Natural killer cell (primary cell): Measurements from ENCODE around the gene JSRP1. TPM values are rescaled to one million over a fixed set of nuclear protein-coding genes. Genes with fewer than 3 reads are reported as not detected.

Source experiments
- ATAC-seq, 3 donors: fragments of 150-1000 bp in 2 of 3; fragments of 200-7000 bp in 1 of 3; cut with Tn5 transposase; 1 replicate in 1 of 3; 2 replicates in 2 of 3; pipeline ENCODE4 v1.10.0; 2021; ENCODE audit warnings: mild to moderate bottlenecking in 2 of 3, moderate library complexity in 2 of 3
- DNase-seq, 2 donors: peaks; one replicate each; pipeline versions ENCODE4 v3.0.0 to v3.0.0-alpha.2; 2013 to 2021; ENCODE audit warnings: mixed read lengths in 1 of 2
- H3K27ac ChIP-seq: one replicate; pipeline ENCODE4 v1.5.1; 2013; ENCODE audit warnings: mild to moderate bottlenecking, low read length
- H3K27me3 ChIP-seq: one replicate; pipeline ENCODE4 v1.6.1; 2013; ENCODE audit warnings: low read length; ENCODE audit not compliant: control insufficient read depth, insufficient read depth
- H3K36me3 ChIP-seq: one replicate; pipeline ENCODE4 v1.6.1; 2013; ENCODE audit warnings: low read length; ENCODE audit not compliant: control insufficient read depth, insufficient read depth
- H3K4me1 ChIP-seq: one replicate; pipeline ENCODE4 v1.6.1; 2013; ENCODE audit warnings: low read length; ENCODE audit not compliant: control insufficient read depth, insufficient read depth
- H3K4me3 ChIP-seq: one replicate; pipeline ENCODE4 v1.5.1; 2013; ENCODE audit warnings: low read length
- H3K9me3 ChIP-seq: one replicate; pipeline ENCODE4 v1.6.1; 2013; ENCODE audit warnings: low read length; ENCODE audit not compliant: control insufficient read depth, insufficient read depth
- H3K27ac Mint-ChIP-seq, 2 donors: one replicate each; pipeline ENCODE4 v1.8.0; 2022; ENCODE audit warnings: mild to moderate bottlenecking in 2 of 2, mixed read lengths in 2 of 2, moderate library complexity in 1 of 2
- H3K27me3 Mint-ChIP-seq, 2 donors: one replicate each; pipeline ENCODE4 v1.8.0; 2022; ENCODE audit warnings: low read depth in 2 of 2, mixed read lengths in 2 of 2
- H3K36me3 Mint-ChIP-seq: one replicate; pipeline ENCODE4 v1.8.0; 2022; ENCODE audit warnings: mixed read lengths
- H3K4me1 Mint-ChIP-seq, 2 donors: one replicate each; pipeline ENCODE4 v1.8.0; 2022; ENCODE audit warnings: mixed read lengths in 2 of 2
- H3K4me3 Mint-ChIP-seq: one replicate; pipeline ENCODE4 v1.8.0; 2022; ENCODE audit warnings: mild to moderate bottlenecking, moderate library complexity, mixed read lengths
- H3K9me3 Mint-ChIP-seq, 2 donors: one replicate each; pipeline ENCODE4 v1.8.0; 2022; ENCODE audit warnings: mixed read lengths in 2 of 2
- CTCF ChIP-seq: fragments of 200-600 bp; IDR thresholded peaks from one replicate; pipeline ENCODE4 v1.8.0; 2022; ENCODE audit warnings: antibody characterized with exemption
- WGBS: methylation state at CpG from one replicate; pipeline ENCODE4 v1.1.7; 2013; ENCODE audit warnings: missing lambda C conversion rate; ENCODE audit not compliant: insufficient coverage; 5-methylcytosine and 5-hydroxymethylcytosine counted together
- intact Hi-C: fragments of 100-400 bp; cut with micrococcal nuclease; formaldehyde crosslinking; loops from one replicate; pipeline ENCODE4 v1.14.2; 2022
- total RNA-seq, 4 donors: library from RNA; stranded (reverse); fragments of 120-200 nt in 1 of 4; gene quantifications; one replicate each; pipeline versions ENCODE4 v1.2.3 to v1.2.4, GENCODE V29; 2013 to 2022

The JSRP1 gene
- total RNA-seq, 3 donors from 2014 or later (not counting 1 experiment from before 2014, with no cell fraction given): 0.82 to 2.0 TPM; not detected in 1

GRCh38 chr19:2228157-2229030 is 27.8 kb downstream of the JSRP1 start:
- intact Hi-C loops: no loop called here
- Mint-ChIP-seq H3K4me1 (peaks cover 6 to 11% of the 10 kb centered on the region in 2 donors), H3K27ac (no peak overlapping the region), H3K27me3 (no peaks in the 10 kb centered on the region), H3K36me3 (no peaks in the 10 kb centered on the region), H3K9me3 (no peaks in the 10 kb centered on the region), H3K4me3 (no peak overlapping the region)
- Histone ChIP-seq H3K27ac (no peak overlapping the region), H3K4me3 (no peak overlapping the region), H3K9me3 (no peaks in the 10 kb centered on the region), H3K36me3 (peaks cover 49% of the 10 kb centered on the region), H3K4me1 (peaks cover 7% of the 10 kb centered on the region), H3K27me3 (no peaks in the 10 kb centered on the region)
- no peak for TF ChIP-seq CTCF
- WGBS: 96% methylated on average over 48 of the region's 48 CpGs
- ATAC-seq (no peak), DNase-seq (no peak)

- H3K4me1 ChIP-seq: peaks cover 7% of the 10 kb centered on the region
- H3K36me3 ChIP-seq: peaks cover 46% of the 10 kb centered on the region
- Mint-ChIP-seq H3K9me3 (no peaks in the 10 kb centered on the region), H3K36me3 (no peaks in the 10 kb centered on the region), H3K4me1 (peaks cover 6 to 11% of the 10 kb centered on the region in 2 donors), H3K27ac (no peak overlapping the region), H3K4me3 (no peak overlapping the region), H3K27me3 (no peaks in the 10 kb centered on the region)
- DNase-seq: no peak
- no peaks in the 10 kb centered on the region for H3K27me3 ChIP-seq
- no peaks in the 10 kb centered on the region for H3K9me3 ChIP-seq
- TF ChIP-seq CTCF: no peak
- intact Hi-C loops: no loop called here
- ATAC-seq: no peak
- WGBS: 89% methylated on average over 67 of the region's 67 CpGs
- H3K4me3 ChIP-seq: no peak overlapping the region
- no peak overlapping the region for H3K27ac ChIP-seq
Measured at GRCh38 chr19:2227415-2228156, 28.6 kb downstream of the JSRP1 start.

- DNase-seq: no peak
- H3K36me3 Mint-ChIP-seq: no peaks in the 10 kb centered on the region
Measured at GRCh38 chr19:2226840-2227360, 29.3 kb downstream of the JSRP1 start.

More at GRCh38 chr19:2226840-2227360, 29.3 kb downstream of the JSRP1 start:
- Mint-ChIP-seq H3K9me3 (no peaks in the 10 kb centered on the region), H3K27me3 (no peaks in the 10 kb centered on the region), H3K27ac (no peak overlapping the region), H3K4me1 (peaks cover 6 to 11% of the 10 kb centered on the region in 2 donors), H3K4me3 (no peak overlapping the region)
- no peaks in the 10 kb centered on the region for H3K27me3 ChIP-seq
- H3K4me1 ChIP-seq: peaks cover 7% of the 10 kb centered on the region
- no peaks in the 10 kb centered on the region for H3K9me3 ChIP-seq
- H3K36me3 ChIP-seq: peaks cover 48% of the 10 kb centered on the region
- ATAC-seq: no peak
- no peak overlapping the region for H3K27ac ChIP-seq
- no peak for TF ChIP-seq CTCF
- intact Hi-C loops: no loop called here
- 96% methylated on average over 53 of the region's 53 CpGs for WGBS
- H3K4me3 ChIP-seq: no peak overlapping the region
